ENCODE measurements around the gene TSPAN9.

The TSPAN9 gene

DNA sequence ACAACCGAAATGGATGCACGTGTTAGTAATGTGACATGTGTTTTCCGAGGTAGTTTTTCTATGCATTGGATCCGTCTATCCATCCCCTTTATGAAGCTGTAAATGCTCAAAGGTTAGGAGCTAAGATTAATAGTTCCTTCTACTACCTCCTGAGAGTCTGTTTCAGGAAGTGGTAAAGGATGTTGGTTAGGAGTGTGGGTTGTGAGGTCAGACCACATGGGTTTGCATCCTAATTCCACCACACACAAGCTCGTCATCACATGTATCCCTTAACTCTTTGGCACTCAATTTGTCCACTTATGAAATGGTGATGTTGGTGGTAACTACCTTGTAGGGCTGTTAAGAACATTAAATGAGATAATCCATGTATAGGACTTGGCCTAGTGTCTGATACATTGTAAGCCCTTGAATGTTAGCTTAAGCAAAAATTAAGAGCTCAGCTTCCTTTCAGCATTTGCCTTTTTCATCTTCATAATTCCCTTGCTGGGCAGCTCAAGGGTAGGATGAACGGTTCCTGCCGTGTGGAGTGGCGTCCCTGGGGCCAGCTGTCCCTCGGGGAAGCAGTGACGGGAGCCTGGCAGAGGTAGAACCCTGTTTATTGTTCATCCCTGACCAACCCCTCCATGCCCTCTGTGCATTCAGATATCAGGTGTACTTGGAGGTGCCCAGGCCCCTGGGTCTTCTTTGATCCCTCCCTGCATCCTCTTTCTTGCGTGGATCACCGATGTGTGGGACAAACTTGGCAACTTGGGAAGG is 52.3 kb downstream of the TSPAN9 start:
- peak; percentile 53 for DNase-seq

DNA sequence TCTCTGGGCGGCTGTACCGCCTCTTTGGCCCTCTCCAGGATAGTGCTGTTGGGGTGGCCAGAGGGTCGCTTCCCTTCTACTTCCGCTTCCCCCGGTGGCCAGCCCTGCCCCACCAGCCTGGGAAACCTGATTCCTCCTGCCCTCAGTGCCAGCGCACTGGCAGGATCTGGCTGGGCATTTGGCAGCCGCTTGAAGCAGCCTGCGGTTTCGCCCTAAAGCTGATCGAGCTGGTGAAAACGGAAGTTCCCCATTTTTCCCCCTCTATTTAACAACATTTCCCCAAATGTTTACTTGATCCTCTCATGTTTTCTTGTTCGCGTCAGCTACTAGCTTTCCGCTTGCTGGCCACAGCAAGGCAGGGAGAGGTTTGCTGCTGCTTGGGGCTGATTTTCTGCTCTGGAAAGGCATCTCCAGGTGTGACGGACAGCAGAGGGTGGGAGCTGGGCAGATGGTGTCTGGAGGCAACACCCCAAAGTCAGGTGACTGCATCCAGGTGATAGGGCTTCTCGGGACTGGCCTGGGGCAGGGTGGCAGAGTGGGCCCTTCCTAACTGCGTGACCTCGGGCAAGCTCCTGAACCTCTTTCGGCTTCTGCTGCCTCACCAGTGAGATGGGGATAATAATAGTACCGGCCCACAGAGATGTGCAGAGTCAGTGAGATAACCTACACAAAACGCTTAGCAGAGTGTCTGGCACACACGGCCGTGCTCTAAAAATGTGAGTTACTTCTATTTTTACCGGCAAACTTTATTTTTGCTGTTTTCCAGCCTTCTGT is 53.1 kb downstream of the TSPAN9 start:
- no peak for DNase-seq

DNA sequence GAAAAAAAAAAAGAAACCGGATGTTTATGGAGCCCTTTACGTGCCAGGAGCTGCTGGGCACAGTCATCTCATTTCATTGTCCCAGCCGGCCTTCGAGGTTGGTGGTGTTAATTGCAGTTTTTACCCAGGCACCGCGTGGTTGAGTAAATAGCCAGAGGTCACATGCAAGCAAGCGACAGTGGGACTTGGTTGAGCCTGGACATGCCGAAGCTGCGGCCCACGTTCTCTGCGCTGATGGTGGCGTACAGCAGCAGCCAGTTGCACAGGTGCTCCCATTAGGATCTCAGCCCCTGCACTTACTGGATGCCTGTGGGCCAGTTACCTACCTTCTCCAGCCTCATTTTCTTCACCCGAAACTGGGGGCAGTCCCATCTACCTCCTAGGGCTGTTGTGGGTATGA is 54.0 kb downstream of the TSPAN9 start:
- DNase-seq: no peak

DNA sequence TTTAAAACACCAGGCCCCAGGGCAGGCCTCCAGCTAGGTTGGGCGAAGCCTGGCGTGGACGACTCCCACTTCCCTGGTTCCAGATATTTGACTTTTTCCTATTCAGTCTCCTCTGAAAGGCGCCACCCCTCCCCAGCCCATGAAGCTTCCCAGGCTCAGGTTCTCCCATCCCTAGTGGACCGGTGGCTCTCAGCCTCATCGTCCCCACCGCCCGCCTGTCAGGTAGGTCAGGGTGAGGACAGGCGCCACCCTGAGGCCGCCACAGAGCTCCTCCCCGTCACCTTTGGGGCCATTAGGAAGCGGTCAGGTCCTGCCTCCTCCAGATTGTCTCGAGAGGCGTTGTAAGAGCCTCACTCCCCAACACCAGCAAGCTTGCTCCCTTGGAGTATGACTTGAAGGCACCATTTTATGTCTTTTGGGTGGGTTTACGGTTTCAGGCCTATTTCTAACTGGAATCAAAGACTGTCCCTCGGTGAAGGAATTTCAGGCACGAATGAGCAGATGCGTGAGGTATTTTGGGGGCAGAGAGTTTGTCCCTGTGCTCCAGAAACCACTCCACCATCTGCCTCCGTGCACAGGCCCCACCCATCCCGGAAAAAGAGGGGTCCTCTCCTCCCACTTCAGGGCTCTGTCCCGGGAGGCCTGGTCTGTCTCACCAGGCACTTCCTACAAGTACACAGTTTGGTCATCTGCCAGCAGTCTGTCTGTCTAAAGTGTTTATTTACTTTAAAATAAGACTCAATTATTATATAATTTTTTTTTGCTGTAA is 55.6 kb downstream of the TSPAN9 start:
- DNase-seq: no peak

DNA sequence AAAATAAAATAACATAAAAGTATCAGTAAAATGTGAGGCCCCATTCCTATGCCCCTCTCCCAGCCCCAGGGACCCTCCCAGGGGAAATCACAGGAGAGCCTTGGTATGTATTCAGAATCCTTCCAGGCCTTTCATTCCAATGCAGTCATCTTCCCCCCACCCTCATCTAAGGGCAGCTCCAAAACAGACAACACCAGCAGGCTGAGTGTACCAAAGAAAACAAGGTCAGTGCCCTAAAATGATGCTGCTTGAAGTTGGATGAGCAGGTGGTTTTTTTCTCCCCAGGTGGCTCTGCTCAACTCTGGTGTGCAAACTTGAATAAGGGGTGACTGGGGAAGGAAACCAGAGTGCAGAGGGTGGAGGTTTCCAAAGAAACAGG is 56.2 kb downstream of the TSPAN9 start:
- DNase-seq: no peak

DNA sequence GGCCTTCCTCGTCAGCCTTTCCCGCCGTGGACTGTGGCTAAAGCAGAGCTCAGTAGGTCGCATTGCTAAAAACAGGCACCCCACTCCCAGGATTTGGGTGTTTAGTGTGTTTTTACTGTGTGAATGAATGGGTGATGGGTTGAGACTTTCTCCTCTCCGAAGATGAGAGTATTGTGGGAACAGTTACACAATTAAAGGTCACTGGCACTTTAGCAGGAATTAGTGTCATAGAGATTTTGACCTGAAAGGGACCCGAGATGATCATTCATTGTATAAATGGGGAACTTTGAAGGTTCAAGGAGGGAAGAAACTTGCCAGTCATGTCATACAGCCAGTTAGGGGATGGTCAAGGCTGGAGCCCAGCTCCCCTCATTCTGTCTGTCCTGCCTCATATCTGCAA is 56.9 kb downstream of the TSPAN9 start:
- DNase-seq: no peak

DNA sequence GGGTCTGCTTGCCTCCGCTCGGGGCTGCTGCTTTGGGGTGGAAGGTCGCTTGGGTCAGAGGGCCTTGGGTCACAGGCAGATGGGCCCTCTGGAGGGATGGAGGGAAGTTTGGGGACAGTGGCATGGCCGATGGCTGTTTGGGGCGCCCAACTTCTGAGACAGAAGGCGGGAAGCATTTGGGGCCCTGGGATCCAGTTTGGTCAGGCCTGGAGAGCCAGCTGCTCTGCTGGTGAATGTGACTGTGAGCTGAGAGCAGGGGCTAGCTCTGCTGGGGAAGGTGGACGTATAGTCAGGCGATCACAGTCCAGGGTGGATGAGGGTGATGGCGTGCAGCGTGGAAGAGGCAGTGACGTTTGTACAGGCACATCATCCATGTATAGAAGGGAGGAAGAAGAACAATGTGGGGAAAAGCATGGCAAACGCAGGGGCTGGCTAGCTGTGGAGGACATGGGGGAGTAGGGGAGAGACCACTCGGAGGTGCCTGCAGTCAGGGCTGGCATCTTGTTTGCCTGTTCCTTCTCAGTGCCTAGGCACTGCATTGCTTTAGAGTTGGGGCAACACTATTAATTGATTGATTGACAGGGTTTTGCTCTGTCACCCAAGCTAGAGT is 57.5 kb downstream of the TSPAN9 start:
- DNase-seq: no peak

DNA sequence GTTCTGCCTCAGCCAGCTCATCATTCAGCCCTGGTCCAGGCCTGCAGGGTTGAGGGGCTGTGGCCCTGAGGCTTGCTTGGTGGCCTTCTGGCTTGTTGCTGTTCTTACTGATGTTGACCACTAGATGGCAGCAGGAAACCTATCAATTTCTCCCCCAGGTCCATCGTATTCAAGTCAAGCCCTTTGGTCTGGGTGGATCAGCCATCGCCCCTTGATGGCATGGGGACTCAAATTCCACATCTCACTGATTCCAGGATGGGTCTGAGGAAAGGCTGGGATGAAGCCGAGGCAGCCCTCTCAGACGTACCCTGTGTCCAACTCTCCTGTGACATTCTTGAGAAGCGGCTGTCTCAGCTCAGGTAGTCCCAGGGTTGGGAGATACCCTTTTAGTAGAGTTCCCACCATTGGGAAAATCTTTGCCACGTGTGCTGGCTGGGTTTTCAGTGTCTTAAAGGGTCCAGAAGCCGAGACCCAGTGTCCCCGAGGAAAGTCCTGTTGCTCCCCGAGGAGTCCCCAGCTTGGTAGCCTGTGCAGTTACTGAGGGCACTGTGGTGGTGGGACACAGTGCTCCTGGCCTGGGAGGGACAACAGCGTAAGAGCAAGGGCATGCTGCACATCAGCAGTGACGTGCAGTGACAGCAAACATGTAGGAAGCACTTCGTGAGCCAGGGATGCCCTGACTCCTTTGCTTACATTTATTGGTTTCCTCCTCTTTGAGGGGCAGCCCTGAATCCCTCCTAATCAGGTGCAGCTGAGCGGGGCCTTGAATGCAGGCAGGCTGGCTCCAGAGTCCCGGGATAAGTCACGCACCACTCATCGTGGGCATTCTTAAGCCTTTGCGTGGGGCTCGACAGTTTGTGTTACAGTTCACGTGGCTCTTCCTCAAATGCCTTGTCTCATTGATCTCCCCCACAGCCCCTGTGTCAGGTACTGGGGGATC is 58.6 kb downstream of the TSPAN9 start:
- peak; percentile 68 for DNase-seq

DNA sequence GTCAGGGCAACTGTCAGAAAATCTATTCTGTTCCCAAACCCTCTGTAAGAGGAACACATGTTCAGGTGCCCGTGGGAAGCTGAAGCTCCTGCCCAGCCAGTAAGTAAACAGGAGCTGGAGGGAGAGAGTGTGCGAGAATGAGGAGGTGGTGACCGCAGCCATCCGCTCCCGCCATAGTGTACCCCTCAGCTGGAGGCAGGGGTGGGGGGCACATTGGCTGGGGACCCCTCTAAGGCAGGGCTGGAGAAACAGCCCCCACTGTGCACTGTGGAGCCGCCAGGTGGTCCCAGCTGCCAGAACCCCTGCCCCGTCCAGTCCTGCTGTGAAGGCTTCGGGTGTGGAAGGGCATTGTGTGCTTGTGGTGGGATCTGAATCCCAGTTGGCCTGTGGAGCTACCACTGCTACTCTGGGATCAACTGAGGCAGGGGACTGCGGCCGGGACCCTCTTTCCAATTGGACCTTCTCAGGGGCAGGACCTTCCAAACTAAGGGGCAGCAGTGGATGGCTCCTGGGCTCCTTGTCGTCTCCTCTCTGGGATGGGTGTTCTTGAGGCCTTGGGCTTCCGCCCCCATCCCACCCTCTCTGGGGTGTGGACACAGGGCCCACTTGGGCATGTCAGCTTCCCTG is 59.6 kb downstream of the TSPAN9 start:
- no peak for DNase-seq

DNA sequence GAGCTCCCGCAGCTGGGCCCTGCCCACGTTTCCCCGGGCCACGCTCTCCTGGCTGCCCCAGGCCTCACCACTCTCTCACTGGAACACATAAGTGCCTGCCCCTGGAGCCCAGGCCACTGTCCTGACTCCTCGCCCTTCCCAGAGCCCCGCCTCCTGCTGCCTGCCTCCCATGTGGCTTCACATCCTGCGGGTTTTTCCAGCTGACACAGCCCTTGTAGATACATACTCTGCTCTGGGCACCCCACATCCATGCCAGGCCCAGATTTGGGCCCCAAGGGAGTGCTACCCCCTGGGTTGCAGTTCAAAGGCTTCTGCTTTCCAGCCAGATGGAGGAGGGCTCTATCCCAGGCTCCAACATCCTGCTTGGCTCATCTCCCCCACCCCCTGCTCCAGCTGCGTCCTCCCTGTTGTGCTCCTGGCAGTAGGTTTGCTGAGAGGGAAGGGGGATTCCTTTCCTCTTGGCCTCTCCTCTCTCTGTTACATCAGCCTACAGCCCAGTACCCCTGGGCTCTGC is 60.1 kb downstream of the TSPAN9 start:
- DNase-seq: no peak

DNA sequence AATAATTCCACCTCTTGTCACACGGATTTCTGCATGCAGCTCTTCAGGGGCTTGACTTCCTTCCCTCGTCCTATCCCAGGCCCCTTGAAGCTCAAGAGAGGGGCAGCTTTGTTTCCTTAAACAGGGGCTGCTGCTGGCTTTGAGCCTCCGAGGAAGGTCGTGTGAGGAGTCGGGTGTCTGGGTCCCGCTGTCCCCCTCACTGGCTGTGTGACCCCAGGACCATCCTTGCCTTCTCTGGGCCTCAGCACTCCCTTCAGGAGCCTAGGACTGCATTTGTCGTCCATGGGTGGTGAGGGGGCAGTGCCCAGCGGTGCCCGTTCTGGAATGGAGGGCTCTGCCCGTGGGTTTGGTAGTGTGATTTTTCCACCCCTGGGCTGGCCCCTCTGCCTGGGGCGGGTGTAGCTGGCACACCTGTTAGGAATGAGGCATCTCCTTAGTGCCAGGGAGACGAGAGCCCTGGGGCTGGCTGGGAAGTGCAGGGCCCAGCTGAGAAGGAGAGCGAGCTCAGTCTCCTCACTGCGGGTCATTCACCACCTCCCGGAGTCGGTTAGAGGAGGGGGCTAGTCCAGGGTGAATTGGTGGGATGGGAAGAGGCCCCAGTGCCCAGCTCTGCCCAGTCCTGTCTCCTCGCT is 60.8 kb downstream of the TSPAN9 start:
- no peak for DNase-seq

DNA sequence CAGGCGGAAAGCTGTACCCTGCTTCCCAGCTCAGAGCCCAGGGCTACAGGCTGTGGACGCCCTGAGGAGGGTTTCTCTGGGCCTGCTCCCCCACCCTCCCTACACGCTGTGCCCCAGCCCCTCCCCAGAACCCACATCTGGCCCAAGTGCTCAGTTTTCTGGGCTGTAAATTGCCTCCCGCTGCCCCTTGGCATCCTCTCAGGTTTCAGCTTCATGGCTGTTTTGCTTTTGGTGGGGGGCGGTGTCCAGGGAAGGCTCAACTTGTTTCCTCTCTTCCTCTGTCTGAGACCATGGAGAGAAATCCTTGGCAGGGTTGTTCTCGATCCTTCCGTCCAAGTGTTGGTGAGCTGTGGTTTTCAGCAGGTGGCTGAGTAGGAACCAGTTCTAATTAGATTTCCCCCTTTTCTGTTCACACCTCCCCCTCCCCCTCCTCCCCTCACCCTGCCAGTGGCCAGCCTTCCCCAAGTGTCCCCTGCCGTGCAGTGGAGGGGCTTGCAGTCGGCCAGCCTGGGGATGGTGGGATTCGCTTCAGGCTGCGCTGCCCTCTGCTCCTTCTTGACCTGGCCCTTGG is 61.8 kb downstream of the TSPAN9 start:
- DNase-seq: no peak

DNA sequence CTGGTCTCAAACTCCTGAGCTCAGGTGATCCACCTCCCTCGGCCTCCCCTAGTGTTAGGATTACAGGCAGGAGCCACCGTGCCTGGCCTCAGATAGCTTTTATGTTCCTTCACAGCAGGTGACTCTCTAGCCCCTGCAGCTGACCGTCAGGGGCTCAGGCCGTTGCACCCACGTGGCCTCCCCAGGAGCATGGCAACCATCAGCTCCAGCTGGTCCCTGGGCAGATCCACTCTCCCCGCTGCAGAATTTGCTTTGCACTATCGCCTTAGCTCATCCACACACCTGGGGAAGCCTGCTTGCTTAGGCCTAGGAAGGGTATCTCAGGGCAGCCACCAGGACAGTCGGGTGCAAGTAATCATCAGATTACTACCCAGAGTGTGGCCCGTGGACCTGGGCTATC is 62.6 kb downstream of the TSPAN9 start:
- no peak for DNase-seq

DNA sequence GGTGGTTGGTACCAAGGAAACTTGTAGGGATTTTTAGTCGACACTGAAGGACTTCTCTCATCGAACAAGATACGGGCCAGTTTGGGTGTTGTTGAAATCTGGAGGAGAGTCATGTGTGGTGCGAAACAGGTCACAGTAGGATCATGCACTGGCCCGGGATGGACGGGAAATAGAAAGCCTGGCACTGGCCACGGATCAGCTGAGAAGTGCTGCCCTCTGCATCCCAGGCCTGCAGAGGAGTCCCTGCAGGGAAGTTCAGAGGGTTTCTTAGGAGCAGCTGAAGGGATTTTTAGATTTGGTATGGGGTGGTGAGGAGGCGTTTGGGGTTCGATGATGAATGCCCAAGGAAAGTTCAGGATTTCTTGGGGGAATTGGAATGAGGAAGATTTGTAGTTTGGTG is 63.1 kb downstream of the TSPAN9 start:
- no peak for DNase-seq

DNA sequence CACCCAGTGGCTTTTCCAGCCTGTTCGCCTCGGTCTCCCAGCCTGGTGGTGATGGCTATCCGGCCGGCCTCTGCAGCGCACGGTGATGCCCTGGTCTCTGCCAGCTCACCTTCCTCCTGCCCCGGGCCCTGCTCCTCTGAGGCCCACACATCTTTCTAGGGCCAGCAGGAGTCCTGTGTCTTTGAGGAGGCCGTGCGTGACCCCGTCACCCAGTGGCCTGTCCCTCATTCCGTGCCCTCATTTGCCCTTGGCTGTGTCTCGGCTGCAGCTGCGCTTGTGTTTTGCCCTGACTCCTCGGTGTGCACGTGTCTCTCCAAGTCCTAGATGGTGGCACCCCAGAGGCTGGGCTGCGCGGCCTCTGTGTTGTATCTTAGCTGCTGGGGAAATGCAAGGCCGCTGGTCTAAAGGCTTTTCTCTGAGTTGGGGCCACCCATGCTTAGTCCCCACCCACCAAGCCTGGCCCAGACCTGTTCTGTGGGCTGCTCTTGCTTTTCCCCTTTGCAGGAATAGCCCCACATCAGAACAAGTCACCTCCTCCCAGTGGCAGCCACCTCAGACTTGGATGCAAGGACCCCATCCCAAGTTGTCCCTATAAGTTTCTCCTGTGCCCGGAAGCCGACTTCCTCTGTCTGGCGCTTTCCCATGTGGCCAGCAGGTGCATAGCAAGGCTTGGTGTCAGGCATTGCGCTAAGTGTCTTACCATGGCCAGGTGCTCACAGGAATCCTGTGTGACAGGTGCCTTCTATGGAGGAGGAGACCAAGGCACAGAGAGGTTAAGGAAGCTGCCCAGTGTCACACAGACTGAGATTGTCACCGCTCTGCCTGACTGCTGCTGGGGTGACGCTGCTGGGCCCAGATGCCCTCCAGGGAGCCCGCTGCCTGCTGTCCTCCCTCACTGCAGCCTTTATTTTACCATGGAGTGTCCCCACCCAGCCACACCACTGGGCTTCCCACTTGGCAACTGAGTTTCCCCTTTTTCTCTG is 64.5 kb downstream of the TSPAN9 start:
- DNase-seq: no peak

DNA sequence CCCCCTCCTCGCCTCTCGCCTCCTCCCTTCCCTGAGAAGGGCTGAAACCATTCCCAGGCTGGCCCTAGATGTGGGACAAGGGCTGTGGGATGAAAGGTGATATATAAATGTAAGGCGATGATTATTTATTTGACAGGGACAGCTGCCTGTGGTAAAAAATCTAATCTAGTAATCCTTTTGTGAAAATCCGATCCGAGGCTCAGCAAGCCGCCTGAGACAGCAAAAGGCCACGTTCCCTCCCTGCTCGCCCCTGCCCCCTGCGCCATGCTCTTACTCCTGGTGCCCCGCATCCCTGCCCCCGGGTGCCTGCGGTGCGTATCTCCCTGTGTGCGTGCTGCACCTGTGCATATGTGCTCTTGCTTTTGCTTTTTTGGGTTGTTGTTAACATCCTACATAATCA is 65.2 kb downstream of the TSPAN9 start:
- DNase-seq: no peak

DNA sequence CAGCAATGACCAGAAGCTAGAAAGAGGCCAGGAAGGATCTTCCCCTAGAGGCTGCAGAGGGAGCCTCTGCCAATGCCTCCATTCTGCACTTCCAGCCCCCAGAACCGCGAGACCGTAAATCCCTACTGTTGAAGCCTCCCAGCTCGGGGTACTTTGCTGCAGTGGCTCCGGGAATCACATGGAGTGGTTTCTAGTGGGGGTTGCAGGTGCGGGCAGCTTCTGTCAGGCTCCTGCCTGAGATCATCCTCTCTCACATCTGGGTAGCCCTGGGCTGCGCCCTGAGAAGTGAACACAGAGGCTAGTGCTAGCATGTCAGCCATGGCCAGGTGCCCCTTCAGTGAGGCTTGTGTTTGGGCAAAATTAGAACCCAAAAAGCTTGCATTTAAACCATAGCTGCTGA is 67.3 kb downstream of the TSPAN9 start:
- no peak for DNase-seq

DNA sequence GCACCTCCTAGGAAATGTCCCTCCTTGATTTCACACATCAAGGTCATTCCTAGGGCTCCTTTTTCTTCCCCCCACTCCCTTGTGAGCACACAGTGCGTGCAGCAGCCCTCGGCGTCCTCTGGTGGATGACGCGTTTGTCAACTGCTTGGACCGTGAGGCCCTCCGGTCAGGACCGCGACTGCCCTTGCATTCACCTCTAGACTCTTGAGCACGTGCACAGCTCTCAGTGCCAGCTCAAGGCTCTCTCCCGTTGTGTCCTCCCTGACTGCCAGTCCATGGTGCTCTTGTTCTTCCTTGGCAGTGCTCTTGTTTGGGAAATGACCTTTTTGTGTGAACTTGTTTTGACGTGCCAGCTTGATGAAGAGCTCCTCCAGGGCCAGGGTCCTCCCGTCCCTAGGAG is 67.9 kb downstream of the TSPAN9 start:
- DNase-seq: no peak

DNA sequence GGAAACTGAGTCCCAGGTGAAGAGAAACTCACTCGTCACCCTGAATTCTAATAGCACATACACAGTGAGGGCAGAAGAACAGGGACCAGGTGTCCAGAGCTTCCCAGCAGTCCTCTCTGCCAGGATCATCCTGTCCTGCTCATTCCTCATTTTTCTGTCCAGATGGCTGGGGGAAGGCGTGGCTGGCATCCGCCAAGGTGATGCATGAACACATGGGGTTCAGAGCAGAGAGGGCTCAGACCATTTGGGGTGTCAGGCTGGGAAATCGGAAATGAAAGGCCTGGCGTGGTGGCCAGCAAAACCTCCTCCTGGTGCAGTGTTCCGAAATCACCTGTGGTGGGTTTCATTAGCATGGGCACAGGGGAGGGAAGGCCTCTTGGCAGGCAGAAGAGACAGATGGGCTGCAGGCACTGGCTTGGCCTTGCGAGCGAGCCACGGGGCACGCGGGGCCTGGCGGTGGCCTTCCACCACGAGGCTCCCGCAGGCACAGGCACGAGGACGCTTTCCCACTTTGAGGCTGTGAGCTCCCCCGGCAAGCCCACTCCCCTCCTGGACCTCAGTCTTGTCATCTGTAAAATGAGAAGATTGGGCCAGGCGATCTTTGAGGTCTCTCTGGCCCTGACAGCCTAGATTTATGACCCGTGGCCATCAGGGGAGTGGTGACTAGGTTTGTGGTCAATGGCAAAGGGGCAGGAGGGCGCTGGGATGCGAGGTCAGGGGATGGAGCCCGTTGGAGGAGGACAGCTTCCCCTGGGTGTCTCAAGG is 68.5 kb downstream of the TSPAN9 start:
- DNase-seq: no peak
